SU-DHL-6 (cell line): ENCODE results near the gene ACKR2.

Experiments
- EZH2phosphoT487 ChIP-seq: fragments of 200-600 bp; sonication (generic), shearing (Covaris generic); conservative IDR thresholded peaks from 2 replicates; pipeline ENCODE4 v1.6.1; 2018; ENCODE audit warnings: mild to moderate bottlenecking, antibody characterized with exemption, low read length, moderate library complexity, mixed read lengths
- TF ChIP-seq, protein P1 (sequence below): fragments of 200-600 bp; sonication (generic); IDR thresholded peaks from one replicate; pipeline ENCODE4 v1.5.1; 2017; ENCODE audit warnings: antibody characterized with exemption, mild to moderate bottlenecking, low read length, moderate library complexity; ENCODE audit not compliant: insufficient read depth, poor library complexity, severe bottlenecking

DNA sequence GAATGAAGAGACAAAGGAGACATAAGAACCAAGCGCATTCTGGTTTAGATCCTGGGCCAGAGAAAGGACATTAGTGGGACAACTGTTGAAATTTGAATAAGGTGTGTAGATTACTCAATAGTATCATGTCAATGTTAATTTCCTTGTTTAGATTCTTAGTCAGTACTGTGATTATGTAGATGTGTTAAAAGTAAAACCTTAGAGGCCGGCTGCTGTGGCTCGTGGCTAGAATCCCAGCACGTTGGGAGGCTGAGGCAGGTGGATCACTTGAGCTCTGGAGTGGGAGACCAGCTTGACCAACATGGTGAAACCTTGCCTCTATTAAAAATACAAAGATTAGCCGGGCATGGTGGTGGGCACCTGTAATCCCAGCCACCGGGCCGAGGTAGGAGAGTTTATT lies 39.8 kb downstream of the ACKR2 start:
- TF ChIP-seq, protein P1, sequence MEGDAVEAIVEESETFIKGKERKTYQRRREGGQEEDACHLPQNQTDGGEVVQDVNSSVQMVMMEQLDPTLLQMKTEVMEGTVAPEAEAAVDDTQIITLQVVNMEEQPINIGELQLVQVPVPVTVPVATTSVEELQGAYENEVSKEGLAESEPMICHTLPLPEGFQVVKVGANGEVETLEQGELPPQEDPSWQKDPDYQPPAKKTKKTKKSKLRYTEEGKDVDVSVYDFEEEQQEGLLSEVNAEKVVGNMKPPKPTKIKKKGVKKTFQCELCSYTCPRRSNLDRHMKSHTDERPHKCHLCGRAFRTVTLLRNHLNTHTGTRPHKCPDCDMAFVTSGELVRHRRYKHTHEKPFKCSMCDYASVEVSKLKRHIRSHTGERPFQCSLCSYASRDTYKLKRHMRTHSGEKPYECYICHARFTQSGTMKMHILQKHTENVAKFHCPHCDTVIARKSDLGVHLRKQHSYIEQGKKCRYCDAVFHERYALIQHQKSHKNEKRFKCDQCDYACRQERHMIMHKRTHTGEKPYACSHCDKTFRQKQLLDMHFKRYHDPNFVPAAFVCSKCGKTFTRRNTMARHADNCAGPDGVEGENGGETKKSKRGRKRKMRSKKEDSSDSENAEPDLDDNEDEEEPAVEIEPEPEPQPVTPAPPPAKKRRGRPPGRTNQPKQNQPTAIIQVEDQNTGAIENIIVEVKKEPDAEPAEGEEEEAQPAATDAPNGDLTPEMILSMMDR, result no peak
- no peak for TF ChIP-seq EZH2phosphoT487
